ENCODE data around the gene BLOC1S1. TPM values are rescaled to one million over a fixed set of nuclear protein-coding genes. Genes with fewer than 3 reads are reported as not detected.
A peak's percentile ranks its signal among the peaks of the same experiment; 100 is the strongest.

BLOC1S1 gene
- total and polyA plus RNA-seq, 9 of the 15 experiments (the other 6 are each of a cell fraction or from before 2014, with no cell fraction given), result 75.2 to 161 (median 98.8) TPM

- TF ChIP-seq ZNF395 (CRISPR knock-in tag; IDR thresholded peaks at IDR 0.05) (no peak), HDAC2 (IDR thresholded peaks at IDR 0.05) (no peak), NEUROD1 (IDR thresholded peaks at IDR 0.05; ENCODE audit: borderline replicate concordance, low read depth, low read length, partially characterized antibody) (peak; percentile 21), MAZ (CRISPR knock-in tag; conservative IDR thresholded peaks at IDR 0.05 in 1 of 2, IDR thresholded peaks at IDR 0.05 in 1 of 2) (0 out of 4 replicates have a peak, but pooled peaks of 1 of the 2 experiments have one; percentile 41)
Measured at GRCh38 chr12:55738123-55739024, 22.5 kb downstream of the BLOC1S1 start (continued).

GRCh38 chr12:55739025-55739378 is 23.2 kb downstream of the BLOC1S1 start:
- H3K79me2 ChIP-seq (ENCODE audit: control insufficient read depth, insufficient read depth, low read length), result peaks cover 7% of the 10 kb centered on the region
- no peak overlapping the region for H3K27ac ChIP-seq (ENCODE audit: extremely low read depth, low read depth, low read length)
- ChIA-PET CTCF (ENCODE audit: low intra/inter-chr PET ratio) (interaction anchor here (0.6 to 2.2 kb wide), 11 partner anchors 9 to 551 kb away, joined by 3 to 14 read pairs (median 3); partner anchors contain the start of genes DNAJC14, RPS26 and SMARCC2), POLR2A (interaction anchor here (0.6 to 3.7 kb wide), 20 partner anchors 9 to 979 kb away, joined by 3 to 25 read pairs (median 4); partner anchors contain the start of genes CD63, ORMDL2, PYM1 and RAB5B)
- ATAC-seq, result no peak
- H3K9ac ChIP-seq (ENCODE audit: insufficient read depth in 1 of 2, low read depth in 2 of 2, low read length in 2 of 2), result peak overlapping the region in 1 of 2 experiments; percentile 44; a peak in 2 of 4 replicates
- H4K20me1 ChIP-seq (replicated peaks; ENCODE audit: control insufficient read depth, insufficient read depth, low read length), result no peaks in the 10 kb centered on the region
- no peaks in the 10 kb centered on the region for H3K36me3 ChIP-seq (ENCODE audit: control insufficient read depth, insufficient read depth, low read length)
- H3K4me1 ChIP-seq (replicated peaks in 1 of 2; ENCODE audit: control insufficient read depth in 2 of 2, insufficient read depth in 2 of 2, low read length in 2 of 2), result peaks cover 22 to 31% of the 10 kb centered on the region in 2 experiments
- H3K9me3 ChIP-seq (replicated peaks; ENCODE audit: control insufficient read depth, insufficient read depth, low read depth, low read length), result no peaks in the 10 kb centered on the region; the same call in 1 of the 2 replicates
- BruUV-seq (replicated peaks), result no TSS peak
- H3K27me3 ChIP-seq (ENCODE audit: control insufficient read depth in 2 of 2, insufficient read depth in 2 of 2, low read length in 2 of 2), result no peaks in the 10 kb centered on the region
- no peaks in the 10 kb centered on the region for H3K9me1 ChIP-seq (ENCODE audit: control insufficient read depth, insufficient read depth, low read length)
- FAIRE-seq, result no peak
- intact Hi-C loops (cut with micrococcal nuclease) (loop anchor here (1.0 to 5.0 kb wide), 3 partner anchors 84 to 552 kb away; no protein-coding TSS in a partner anchor), in situ Hi-C loops (cut with MboI) (loop anchor here (5.0 kb wide), 2 partner anchors 203 to 293 kb away; no protein-coding TSS in a partner anchor)
- H3K4me2 ChIP-seq (ENCODE audit: insufficient read depth, low read length), result 0 out of 2 replicates have a peak overlapping the region, but pooled peaks have one; percentile 70
- H3K4me3 ChIP-seq, result no peak overlapping the region
- H2AFZ ChIP-seq (ENCODE audit: low read depth, low read length), result peak overlapping the region; percentile 95
- TF ChIP-seq ZNF584 (CRISPR knock-in tag; IDR thresholded peaks at IDR 0.05; ENCODE audit: low read depth) (no peak), ZNF639 (CRISPR knock-in tag; conservative IDR thresholded peaks at IDR 0.05 in 1 of 2, IDR thresholded peaks at IDR 0.05 in 1 of 2) (0 out of 4 replicates have a peak, but pooled peaks of 1 of the 2 experiments have one; percentile 47), TRIM25 (IDR thresholded peaks at IDR 0.05; ENCODE audit: borderline replicate concordance) (no peak), CC2D1A (IDR thresholded peaks at IDR 0.05) (0 out of 2 replicates have a peak, but pooled peaks have one; percentile 21), ZSCAN29 (IDR thresholded peaks at IDR 0.05) (0 out of 2 replicates have a peak, but pooled peaks have one; percentile 20)
- WGBS (ENCODE audit: insufficient coverage, low coverage, missing lambda C conversion rate), result 80% methylated on average over 2 of the region's 2 CpGs
- DNase-seq (ENCODE audit: extremely low read depth in 1 of 4, low spot score in 3 of 4), result no peak
